ENCODE data around the gene HIF1AN. TPM values are rescaled to one million over a fixed set of nuclear protein-coding genes. Genes with fewer than 3 reads are reported as not detected.
A peak's percentile ranks its signal among the peaks of the same experiment; 100 is the strongest.

HIF1AN gene
- polyA plus RNA-seq, 3 donors from 2014 or later = 26.0 to 41.2 (median 33.3) TPM

DNA sequence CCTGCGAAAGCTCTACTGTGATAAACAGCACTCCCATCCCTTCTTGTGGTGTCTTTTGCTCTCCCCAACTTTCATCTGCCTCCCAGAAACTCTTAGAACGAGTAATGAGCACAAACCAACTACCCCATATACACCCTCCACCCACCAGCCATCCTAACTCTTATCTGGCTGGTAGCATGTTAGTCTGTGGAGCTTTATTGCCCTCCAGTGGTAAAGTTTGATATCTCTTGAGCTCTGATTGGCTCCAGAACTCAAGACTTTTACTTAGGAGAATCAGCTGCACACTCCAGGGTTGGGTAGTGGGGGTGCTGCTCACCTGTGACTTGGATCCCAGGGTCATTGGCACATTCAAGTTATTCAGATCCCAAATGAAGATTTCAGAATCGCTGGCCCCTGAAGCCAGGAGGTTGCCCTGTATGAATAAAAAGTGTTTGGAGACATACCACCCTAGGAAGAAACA is 27.0 kb upstream of the HIF1AN start:
- Mint-ChIP-seq H3K27ac (peak overlapping the region in 3 of 6 donors; percentile 22 to 62 (median 40)), H3K4me3 (peak overlapping the region in 4 of 5 donors; percentile 34 to 53 (median 42)), H3K9me3 (no peaks in the 10 kb centered on the region), H3K27me3 (ENCODE audit: low read depth in 3 of 3) (peaks cover 0 to 4% (median 4%) of the 10 kb centered on the region in 3 donors), H3K36me3 (peaks cover 11 to 42% (median 17%) of the 10 kb centered on the region in 3 donors), H3K4me1 (peaks cover 41 to 43% of the 10 kb centered on the region in 2 donors)
- peak; percentile 28 to 47 (median 43) for DNase-seq

DNA sequence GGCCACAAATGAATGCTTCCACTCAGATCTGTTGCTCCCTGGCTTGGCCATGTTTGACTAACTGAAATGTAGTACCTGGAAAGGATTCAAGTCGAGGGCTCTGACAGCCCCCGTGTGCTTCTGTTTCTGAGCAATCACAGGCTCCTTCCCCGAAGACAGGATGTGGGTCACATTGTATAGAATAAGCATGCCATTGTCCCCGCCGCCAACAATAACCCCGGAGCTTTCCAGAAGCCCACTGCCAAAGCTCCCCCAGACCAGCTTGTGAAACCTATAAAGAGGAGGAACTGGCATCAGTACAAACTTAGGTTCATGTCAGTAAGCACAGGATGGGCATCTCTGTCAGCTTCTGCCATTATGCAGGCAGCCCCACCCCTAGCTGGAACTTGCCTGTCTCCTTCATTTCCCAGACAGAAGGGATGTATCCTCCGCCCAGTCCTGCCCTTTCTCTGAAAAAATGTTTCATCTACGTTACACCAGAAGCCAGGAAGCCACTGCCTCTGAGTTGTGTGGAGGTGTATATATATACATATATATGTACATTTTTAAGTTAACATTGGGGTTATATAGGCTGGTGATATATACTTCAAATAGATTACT is 26.4 kb upstream of the HIF1AN start:
- Mint-ChIP-seq H3K27me3 (ENCODE audit: low read depth in 3 of 3) (peaks cover 0 to 4% (median 4%) of the 10 kb centered on the region in 3 donors), H3K27ac (peak overlapping the region in 4 of 6 donors; percentile 22 to 65 (median 33)), H3K4me1 (peaks cover 41 to 43% of the 10 kb centered on the region in 2 donors), H3K36me3 (peaks cover 15 to 40% (median 16%) of the 10 kb centered on the region in 3 donors), H3K9me3 (no peaks in the 10 kb centered on the region), H3K4me3 (peak overlapping the region in 4 of 5 donors; percentile 23 to 53 (median 42))
- no peak for DNase-seq

DNA sequence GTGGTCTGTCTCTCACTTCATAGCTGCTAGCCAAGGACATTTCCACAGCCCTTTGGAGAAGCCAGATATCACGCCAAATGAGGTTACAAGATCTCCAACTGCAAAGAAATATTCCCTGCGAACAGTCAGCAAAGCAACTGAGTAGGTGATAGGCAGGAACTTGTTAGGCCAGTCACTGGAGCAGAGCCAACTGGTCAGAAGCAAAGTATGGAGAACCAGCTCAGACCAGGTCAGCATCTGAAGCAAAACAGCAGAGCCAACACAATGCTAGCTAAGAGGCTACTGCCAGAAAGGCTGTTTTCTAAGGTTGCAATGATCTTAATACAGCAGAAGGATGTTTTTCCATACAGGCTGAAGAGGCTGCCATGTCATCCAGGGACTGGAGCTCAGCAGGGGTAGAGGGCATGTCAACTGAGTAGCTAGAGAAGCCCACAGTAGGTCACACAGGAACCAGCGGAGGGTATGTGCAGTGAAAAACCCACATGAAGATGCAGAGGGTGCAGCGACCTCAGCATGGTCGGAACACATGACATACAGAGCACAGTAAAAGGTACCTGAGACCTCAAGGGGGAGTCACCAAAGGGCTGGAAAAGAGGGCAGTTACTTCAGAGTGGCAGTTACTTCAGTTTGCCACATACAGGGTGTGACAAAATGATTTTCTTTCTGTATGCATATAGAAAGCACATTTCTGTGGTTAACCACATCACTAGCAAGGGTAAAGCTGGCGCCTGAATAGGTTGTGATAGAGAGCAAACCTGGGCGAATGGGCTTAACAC is 25.0 kb upstream of the HIF1AN start:
- H3K4me1 Mint-ChIP-seq = peaks cover 41 to 43% of the 10 kb centered on the region in 2 donors
- H3K9me3 Mint-ChIP-seq = no peaks in the 10 kb centered on the region
- H3K36me3 Mint-ChIP-seq = peaks cover 5 to 32% (median 14%) of the 10 kb centered on the region in 3 donors
- peak overlapping the region; percentile 58 to 71 (median 61) for H3K4me3 Mint-ChIP-seq
- DNase-seq = peak; percentile 60 to 72 (median 70)
- peaks cover 0 to 4% (median 4%) of the 10 kb centered on the region in 3 donors for H3K27me3 Mint-ChIP-seq (ENCODE audit: low read depth in 3 of 3)
- H3K27ac Mint-ChIP-seq = peak overlapping the region; percentile 36 to 83 (median 57)

DNA sequence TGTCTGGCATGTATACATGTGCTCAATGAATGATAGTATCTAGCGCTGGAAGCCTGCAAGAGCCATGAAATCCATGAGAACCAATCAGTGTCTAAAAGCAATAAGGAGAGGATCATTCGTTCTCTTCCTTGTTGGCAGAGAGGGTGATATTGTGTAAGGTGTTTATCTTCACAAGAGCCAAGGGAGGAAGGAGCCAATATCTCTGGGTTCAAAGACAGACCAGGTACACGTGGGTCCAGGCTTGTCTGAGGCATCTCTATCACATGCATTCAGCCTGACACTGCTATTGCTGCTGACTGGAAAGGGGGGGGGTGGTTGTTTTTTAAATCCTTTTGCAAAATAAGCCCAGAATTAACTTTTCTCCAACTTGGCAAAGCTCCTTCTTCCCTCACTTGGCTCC is 20.1 kb upstream of the HIF1AN start:
- DNase-seq = no peak
- Mint-ChIP-seq H3K9me3 (no peaks in the 10 kb centered on the region), H3K27ac (peak overlapping the region in 1 of 6 donors; percentile 21), H3K36me3 (peaks cover 10 to 31% (median 17%) of the 10 kb centered on the region in 3 donors), H3K4me1 (peaks cover 24 to 35% of the 10 kb centered on the region in 2 donors), H3K4me3 (no peak overlapping the region), H3K27me3 (ENCODE audit: low read depth in 3 of 3) (peaks cover 0 to 7% (median 3%) of the 10 kb centered on the region in 3 donors)

DNA sequence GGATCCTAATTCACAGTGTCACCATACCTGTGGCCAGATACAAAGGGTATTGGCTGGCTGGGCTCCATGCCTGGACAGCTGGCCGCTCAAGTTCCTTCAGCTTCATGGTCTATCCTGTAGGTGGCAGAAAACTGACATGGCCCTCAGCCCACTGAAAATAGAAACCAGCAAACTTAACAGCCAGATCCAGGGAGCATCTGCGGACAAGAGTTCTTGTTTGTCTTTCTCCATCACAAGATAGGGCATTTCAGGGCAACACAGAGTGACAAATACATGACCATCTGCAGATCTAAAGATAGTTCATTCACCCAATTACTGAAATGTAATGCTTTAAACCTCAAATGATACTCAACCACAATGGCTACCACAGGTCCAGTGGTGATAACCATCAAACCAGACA is 18.9 kb upstream of the HIF1AN start:
- Mint-ChIP-seq H3K4me3 (no peak overlapping the region), H3K27me3 (ENCODE audit: low read depth in 3 of 3) (peaks cover 0 to 6% (median 0%) of the 10 kb centered on the region in 3 donors), H3K4me1 (peaks cover 13 to 22% of the 10 kb centered on the region in 2 donors), H3K27ac (no peak overlapping the region), H3K36me3 (peaks cover 10 to 34% (median 20%) of the 10 kb centered on the region in 3 donors), H3K9me3 (no peaks in the 10 kb centered on the region)
- no peak for DNase-seq

DNA sequence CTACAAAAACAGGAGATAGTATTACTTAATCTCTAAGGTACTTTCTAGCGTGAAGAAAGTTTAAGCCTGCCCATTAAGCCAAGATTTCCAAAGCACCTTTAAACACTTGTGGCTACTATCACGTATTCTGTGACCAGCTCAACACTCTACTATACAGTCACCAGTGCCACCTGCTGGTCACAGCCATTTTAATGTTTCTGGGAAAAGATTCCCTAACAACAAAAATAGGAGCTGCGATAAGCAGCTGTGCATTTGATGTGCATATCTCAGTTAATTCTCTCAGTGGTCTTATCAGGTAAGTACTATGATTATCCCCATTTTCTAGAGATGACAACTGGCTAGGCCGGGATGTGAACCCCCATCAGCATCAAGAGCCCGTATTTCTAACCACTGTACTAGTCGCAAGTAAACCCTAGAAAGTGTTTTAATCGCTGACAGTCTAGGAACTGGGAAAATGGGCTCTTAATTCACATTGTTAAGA is 16.9 kb upstream of the HIF1AN start:
- Mint-ChIP-seq H3K9me3 (no peaks in the 10 kb centered on the region), H3K4me1 (peaks cover 9 to 20% of the 10 kb centered on the region in 2 donors), H3K27ac (no peak overlapping the region), H3K27me3 (ENCODE audit: low read depth in 3 of 3) (peaks cover 0 to 6% (median 0%) of the 10 kb centered on the region in 3 donors), H3K36me3 (peaks cover 13 to 30% (median 24%) of the 10 kb centered on the region in 3 donors), H3K4me3 (no peak overlapping the region)
- DNase-seq = peak; percentile 40 to 51 (median 40)

DNA sequence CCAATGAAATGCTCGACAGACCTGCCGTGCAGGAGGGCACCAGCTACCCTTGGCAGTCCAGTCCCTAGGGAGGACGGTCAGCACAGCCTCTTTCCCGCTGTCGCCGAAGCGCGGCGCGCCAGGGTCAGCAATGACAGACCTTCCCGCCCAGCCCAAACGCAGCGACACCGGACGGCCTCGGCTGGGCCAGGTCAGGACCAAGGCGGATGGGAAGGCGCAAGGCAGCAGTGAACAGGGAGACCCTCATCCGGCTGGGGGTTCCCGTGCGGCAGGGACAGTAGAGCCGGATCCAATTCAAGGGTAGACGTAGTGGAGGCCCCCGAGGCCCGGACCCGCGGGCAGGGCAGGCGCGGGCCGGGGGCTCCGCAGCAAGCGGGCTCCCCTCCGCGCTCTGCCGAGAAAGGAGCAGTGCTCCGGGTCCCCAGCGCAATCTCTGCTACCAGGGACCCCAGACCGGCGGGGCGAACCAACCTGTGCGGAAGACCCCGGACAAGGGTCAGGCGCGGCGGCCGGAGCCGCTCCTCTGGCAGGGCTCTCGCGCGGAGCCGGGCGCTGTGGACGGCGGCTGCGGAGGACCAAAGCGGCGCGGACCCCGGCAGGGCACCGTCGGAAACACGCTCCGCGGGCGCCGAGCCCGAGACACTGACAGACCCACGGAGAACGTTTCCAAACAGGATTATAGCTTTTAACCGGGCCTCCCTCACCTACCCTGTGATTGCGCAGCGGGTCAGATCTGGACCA is 16.3 kb upstream of the HIF1AN start, which contains the start of gene SEC31B:
Gene SEC31B (minus strand): TSS at position 551 of the 741 bp plus-strand sequence. CDS start 2,909 bp downstream, outside the sequence.
- H3K4me3 Mint-ChIP-seq = peak within 1 kb of the TSS in 1 of 5 donors; percentile 46
- H3K27ac Mint-ChIP-seq = no peak within 1 kb of the TSS
- H3K36me3 Mint-ChIP-seq = peaks cover 13 to 34% (median 18%) of the 10 kb centered on the region in 3 donors
- no peaks in the 10 kb centered on the region for H3K9me3 Mint-ChIP-seq
- no peak for DNase-seq
- H3K27me3 Mint-ChIP-seq (ENCODE audit: low read depth in 3 of 3) = peaks cover 0 to 6% (median 0%) of the 10 kb centered on the region in 3 donors
- H3K4me1 Mint-ChIP-seq = peaks cover 9 to 20% of the 10 kb centered on the region in 2 donors

DNA sequence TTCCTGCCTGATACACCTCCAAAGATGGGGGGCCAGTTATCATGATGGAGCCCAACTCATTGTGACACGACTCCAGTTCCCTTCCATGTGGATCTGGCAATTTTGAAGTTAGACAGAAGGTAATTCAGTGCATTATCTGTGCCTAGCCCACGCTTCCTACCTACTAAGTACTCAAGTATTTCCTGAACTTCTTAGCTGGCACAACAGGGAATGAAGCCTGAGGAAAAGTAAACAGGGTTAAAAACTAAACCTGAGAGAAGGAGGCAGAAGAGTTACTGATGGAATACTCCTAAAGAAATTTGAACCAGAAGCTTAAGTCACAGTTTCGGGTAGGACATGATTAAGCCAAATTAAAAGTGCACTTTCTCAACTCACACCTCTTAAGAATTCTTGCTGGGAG is 14.9 kb upstream of the HIF1AN start:
- H3K36me3 Mint-ChIP-seq = peaks cover 12 to 35% (median 17%) of the 10 kb centered on the region in 3 donors
- no peak for DNase-seq
- H3K4me3 Mint-ChIP-seq = no peak overlapping the region
- no peaks in the 10 kb centered on the region for H3K9me3 Mint-ChIP-seq
- H3K4me1 Mint-ChIP-seq = peaks cover 9 to 20% of the 10 kb centered on the region in 2 donors
- H3K27me3 Mint-ChIP-seq (ENCODE audit: low read depth in 3 of 3) = peaks cover 0 to 6% (median 0%) of the 10 kb centered on the region in 3 donors
- H3K27ac Mint-ChIP-seq = no peak overlapping the region

DNA sequence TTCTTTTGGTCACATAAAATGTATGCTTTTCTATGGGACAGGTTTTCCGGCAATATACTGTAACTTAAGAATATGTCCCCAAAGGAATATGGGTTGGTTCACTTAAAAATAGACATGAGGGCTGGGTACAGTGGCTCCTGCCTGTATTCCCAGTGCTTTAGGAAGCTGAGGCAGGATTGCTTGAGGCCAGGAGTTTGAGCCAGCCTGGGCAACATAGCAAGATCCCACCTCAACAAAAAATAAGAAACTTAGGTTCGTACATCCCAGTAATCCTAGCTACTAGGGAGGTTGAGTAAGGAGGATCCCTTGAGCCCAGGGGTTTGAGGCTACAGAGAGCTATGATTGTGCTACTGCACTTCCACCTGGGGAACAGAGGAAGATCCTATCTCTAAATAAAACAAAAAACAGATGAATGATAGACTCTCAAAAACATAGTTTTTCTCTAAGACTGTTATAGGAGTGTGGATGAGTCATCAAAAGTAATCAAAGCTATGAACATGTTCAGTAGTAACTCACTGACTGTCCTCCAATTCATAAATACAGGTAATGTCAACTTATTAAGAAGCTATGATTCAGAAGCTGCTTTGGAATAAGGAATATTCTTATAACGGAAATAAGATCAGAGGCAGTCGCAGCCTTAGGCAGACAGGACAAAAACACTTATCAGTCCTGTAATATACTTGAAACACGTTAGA is 13.5 kb upstream of the HIF1AN start:
- Mint-ChIP-seq H3K9me3 (no peaks in the 10 kb centered on the region), H3K4me3 (no peak overlapping the region), H3K27ac (peak overlapping the region in 3 of 6 donors; percentile 13 to 25 (median 20)), H3K4me1 (peaks cover 12 to 22% of the 10 kb centered on the region in 2 donors), H3K36me3 (peaks cover 11 to 36% (median 16%) of the 10 kb centered on the region in 3 donors), H3K27me3 (ENCODE audit: low read depth in 3 of 3) (peaks cover 0 to 6% (median 0%) of the 10 kb centered on the region in 3 donors)
- DNase-seq = no peak

DNA sequence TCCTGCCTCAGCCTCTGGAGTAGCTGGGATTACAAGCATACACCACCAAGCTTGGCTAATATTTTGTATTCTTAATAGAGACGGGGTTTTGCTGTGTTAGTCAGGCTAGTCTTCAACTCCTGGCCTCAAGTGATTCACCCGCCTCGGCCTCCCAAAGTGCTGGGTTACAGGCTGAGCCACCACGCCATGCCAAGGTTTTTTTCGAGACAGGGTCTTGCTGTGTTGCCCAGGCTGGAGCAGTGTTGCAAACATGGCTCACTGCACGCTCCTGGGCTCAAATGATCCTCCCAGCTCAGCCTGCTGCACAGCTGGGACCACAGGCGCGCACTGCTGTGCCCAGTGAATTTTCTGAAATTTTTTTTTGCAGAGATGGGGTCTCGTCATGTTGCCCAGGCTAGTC is 12.8 kb upstream of the HIF1AN start:
- Mint-ChIP-seq H3K27ac (no peak overlapping the region), H3K27me3 (ENCODE audit: low read depth in 3 of 3) (peaks cover 0 to 6% (median 0%) of the 10 kb centered on the region in 3 donors), H3K4me3 (no peak overlapping the region), H3K4me1 (peaks cover 12 to 20% of the 10 kb centered on the region in 2 donors), H3K9me3 (no peaks in the 10 kb centered on the region), H3K36me3 (peaks cover 11 to 31% (median 16%) of the 10 kb centered on the region in 3 donors)
- no peak for DNase-seq

DNA sequence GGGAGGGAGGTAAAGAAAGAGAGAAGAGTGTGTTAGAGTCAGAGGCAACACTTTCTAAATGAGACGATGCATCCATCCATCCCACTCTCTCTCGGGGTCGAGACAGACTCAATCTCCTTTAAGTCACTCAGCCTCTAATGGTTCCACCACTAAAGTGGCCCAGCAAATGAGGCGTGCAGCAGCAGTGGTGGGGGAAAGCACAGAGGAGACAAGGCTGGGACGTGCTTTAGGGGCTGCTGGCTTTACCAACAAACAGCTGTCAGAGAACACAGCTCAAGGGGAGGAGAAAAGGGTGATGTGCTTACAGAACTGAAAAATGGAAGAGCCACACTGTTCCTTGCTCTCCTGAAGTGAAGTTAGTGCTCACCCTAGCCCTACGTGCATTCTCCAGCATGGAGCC is 11.5 kb upstream of the HIF1AN start:
- H3K27me3 Mint-ChIP-seq (ENCODE audit: low read depth in 3 of 3) = peaks cover 0 to 5% (median 2%) of the 10 kb centered on the region in 3 donors
- no peaks in the 10 kb centered on the region for H3K9me3 Mint-ChIP-seq
- H3K4me3 Mint-ChIP-seq = no peak overlapping the region
- no peak for DNase-seq
- peaks cover 19 to 25% of the 10 kb centered on the region in 2 donors for H3K4me1 Mint-ChIP-seq
- H3K36me3 Mint-ChIP-seq = peaks cover 11 to 29% (median 13%) of the 10 kb centered on the region in 3 donors
- no peak overlapping the region for H3K27ac Mint-ChIP-seq

DNA sequence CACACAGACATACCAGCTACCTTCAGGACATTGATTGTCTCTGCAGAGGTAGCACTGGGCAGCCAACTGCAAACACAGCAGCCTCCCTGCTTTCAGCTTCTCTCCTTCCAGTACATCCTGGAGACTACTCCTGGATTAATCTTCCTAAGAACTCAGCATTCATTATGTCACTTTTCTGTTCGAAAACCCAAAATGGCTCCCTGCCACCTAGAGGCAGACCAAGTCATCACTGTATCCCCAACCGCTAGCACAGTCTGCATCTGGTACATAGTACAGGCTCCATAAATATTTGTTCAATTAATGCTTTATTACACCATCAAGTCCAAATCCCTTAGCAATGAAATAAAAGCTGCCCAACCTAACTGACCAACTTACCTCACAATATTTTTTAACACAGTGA is 11.1 kb upstream of the HIF1AN start:
- no peak overlapping the region for H3K27ac Mint-ChIP-seq
- peaks cover 1 to 9% (median 5%) of the 10 kb centered on the region in 3 donors for H3K27me3 Mint-ChIP-seq (ENCODE audit: low read depth in 3 of 3)
- no peak overlapping the region for H3K4me3 Mint-ChIP-seq
- no peaks in the 10 kb centered on the region for H3K9me3 Mint-ChIP-seq
- peaks cover 11 to 29% (median 15%) of the 10 kb centered on the region in 3 donors for H3K36me3 Mint-ChIP-seq
- no peak for DNase-seq
- peaks cover 22 to 29% of the 10 kb centered on the region in 2 donors for H3K4me1 Mint-ChIP-seq

Measured in immature natural killer cell (primary cell).